IPS-15b (cell line): ENCODE data around the gene IL17C.
A peak's percentile ranks its signal among the peaks of the same experiment; 100 is the strongest.

Experiments
- H3K27me3 ChIP-seq: one replicate; pipeline ENCODE4 v1.6.1; 2013; ENCODE audit warnings: low read length; ENCODE audit not compliant: control insufficient read depth, insufficient read depth
- H3K36me3 ChIP-seq: one replicate; pipeline ENCODE4 v1.6.1; 2013; ENCODE audit warnings: low read length; ENCODE audit not compliant: control insufficient read depth, insufficient read depth
- H3K4me1 ChIP-seq: one replicate; pipeline ENCODE4 v1.6.1; 2013; ENCODE audit warnings: mild to moderate bottlenecking, low read length; ENCODE audit not compliant: control insufficient read depth, insufficient read depth
- H3K4me3 ChIP-seq: one replicate; pipeline ENCODE4 v1.5.1; 2013; ENCODE audit warnings: low read depth, low read length
- H3K9ac ChIP-seq: one replicate; pipeline ENCODE4 v1.6.1; 2013; ENCODE audit warnings: low read depth, mild to moderate bottlenecking, low read length
- H3K9me3 ChIP-seq: one replicate; pipeline ENCODE4 v1.6.1; 2013; ENCODE audit warnings: mild to moderate bottlenecking, low read length; ENCODE audit not compliant: control insufficient read depth, insufficient read depth

IL17C gene

DNA sequence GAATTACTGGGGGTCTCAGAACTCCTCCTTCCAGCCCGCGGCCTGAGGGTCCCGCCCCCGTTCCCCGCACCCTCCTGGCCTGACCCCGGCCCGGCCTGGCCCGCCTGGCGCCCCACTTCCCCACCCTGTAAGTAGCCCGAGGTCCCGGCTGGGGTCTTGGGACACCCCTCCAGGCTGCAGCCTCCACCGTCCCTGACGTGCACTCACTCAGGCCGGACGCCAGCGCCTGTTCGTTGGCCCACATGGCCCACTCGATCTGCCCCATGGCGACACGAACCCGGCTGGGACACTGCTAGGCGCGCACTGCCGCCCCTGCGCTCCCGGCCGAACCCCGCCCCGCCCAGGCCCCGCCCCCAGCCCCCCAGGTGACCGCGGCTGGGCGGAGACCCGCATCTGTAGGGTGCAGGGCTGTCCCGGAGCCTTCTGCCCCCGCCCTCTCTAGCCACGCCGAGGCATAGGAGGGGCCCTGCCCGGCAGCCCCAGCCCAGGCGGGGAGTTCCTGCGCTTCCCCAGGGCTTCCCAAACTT, 12.4 kb downstream of the IL17C start, which contains the start of gene CYBA:
CYBA (minus strand) TSS at position 305 of the 527 bp plus-strand sequence; CDS start at position 265, 40 bp downstream.
- Histone ChIP-seq H3K4me1 (peaks cover 4% of the 10 kb centered on the region), H3K4me3 (peak within 1 kb of the TSS; percentile 88), H3K9ac (peak within 1 kb of the TSS; percentile 91), H3K9me3 (no peaks in the 10 kb centered on the region), H3K36me3 (peaks cover 22% of the 10 kb centered on the region), H3K27me3 (no peaks in the 10 kb centered on the region)

DNA sequence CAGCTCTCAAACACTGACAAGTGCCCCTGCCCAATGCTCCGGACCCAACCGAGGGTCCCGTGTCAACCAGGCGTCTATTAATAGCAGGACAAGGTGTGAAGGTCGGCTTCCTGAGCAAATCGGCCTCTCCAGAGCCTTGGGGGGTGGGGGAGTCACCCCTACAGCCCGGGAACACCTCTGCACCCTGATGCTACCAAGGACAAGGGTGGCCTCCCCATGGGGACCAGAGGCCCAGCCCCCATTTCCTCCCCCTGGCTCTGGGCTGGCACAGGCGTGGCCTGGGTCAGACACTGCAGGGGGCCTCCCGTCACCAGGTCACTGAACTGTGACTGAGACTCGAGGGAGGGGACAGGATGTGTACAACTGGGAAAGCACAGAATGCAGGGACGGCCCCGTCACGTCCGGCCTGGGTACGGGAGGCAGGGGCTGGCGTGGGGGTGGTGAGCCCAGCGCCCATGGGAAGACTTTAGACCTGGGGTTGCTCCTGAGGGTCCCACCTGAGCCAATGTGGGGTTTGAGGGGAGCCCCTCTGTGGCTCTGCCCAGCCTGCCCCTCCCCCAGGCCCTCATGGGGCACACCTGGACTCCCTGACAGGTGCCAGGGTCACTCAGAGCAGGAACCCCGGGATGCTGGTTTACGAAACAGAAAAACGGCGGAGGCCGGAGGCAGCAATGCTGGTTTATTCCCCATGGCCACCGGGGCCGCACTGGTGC, 13.1 kb downstream of the IL17C start:
- H3K9me3 ChIP-seq, result no peaks in the 10 kb centered on the region
- peak overlapping the region; percentile 47 for H3K9ac ChIP-seq
- peak overlapping the region; percentile 53 for H3K4me3 ChIP-seq
- peaks cover 26% of the 10 kb centered on the region for H3K36me3 ChIP-seq
- H3K27me3 ChIP-seq, result no peaks in the 10 kb centered on the region
- peaks cover 4% of the 10 kb centered on the region for H3K4me1 ChIP-seq

DNA sequence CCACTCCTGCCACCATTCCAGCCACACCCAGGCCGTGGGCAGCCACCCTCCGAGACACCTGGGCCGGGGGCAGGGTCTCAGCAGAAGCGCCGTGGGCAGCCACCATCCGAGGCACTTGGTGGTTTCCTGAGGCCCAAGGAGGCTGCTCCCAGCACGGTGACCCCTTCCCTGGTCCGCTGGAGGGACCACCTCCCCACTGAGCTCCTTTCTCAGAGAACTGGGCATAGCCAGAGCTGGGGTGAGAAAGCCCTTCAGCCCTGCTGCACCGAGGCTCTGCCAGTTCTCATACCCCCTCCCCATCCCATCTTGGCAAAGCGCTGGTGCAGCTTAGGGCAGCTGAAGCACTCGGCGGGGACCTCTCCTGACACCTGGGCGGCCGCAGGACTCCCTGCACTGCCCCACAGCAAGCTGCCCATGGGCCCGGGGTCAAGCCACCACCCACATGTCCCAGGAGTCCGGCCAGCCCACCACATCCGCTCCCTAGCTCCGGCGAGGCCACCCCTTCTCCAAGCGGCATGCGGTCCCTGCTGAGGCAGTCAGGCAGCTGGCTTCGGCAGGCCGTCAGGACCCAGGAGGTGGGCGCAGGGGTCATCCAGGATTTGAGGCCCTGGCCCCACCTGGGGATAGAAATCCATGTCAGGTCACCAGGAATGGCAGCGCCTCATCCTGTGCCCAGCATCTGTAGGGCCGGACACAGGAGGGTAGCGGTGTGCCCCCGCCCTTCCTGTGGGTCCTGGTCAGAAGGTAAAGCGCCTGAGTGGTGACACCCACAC, 13.8 kb downstream of the IL17C start:
- H3K9me3 ChIP-seq, result no peaks in the 10 kb centered on the region
- H3K4me3 ChIP-seq, result no peak overlapping the region
- H3K9ac ChIP-seq, result no peak overlapping the region
- peaks cover 26% of the 10 kb centered on the region for H3K36me3 ChIP-seq
- H3K27me3 ChIP-seq, result no peaks in the 10 kb centered on the region
- peaks cover 4% of the 10 kb centered on the region for H3K4me1 ChIP-seq

DNA sequence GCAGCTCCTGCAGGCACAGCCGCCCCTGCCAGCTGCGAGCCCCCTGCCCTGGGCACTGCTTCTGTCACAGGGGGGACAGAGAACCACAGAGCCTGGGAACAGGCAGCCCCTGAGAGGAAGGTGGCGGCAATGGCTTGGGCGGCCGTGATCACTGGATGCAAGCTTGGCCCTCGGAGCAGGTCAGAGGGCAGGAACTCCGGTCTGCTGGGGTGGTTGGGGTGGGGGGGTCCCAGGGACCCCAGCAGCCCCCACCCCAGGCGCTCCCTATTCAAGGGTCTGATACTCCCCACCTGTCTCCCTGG, 14.3 kb downstream of the IL17C start:
- Histone ChIP-seq H3K4me3 (no peak overlapping the region), H3K9me3 (no peaks in the 10 kb centered on the region), H3K4me1 (peaks cover 4% of the 10 kb centered on the region), H3K27me3 (no peaks in the 10 kb centered on the region), H3K9ac (no peak overlapping the region), H3K36me3 (peaks cover 28% of the 10 kb centered on the region)

DNA sequence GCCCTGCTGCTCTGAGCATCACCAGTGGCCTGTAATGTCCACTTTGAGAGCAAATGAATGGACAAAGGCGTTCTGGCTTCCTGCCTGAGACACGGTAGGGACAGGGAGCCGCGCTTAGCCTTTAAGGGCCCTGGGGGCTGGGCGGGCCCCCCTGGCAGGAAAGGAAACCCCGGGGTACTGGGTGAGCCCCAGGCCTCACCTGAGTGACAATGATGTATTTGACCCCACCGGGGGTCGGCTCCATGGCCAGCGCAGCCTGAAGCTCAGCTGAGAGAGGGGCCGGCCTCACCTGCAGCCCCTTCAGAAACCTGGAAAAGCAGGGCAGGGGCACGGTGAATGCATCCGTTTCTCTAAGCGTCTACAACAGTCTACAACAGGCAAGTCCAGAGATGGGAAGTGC, 14.7 kb downstream of the IL17C start:
- Histone ChIP-seq H3K9me3 (no peaks in the 10 kb centered on the region), H3K4me1 (peaks cover 4% of the 10 kb centered on the region), H3K9ac (no peak overlapping the region), H3K4me3 (no peak overlapping the region), H3K36me3 (peaks cover 29% of the 10 kb centered on the region), H3K27me3 (no peaks in the 10 kb centered on the region)

DNA sequence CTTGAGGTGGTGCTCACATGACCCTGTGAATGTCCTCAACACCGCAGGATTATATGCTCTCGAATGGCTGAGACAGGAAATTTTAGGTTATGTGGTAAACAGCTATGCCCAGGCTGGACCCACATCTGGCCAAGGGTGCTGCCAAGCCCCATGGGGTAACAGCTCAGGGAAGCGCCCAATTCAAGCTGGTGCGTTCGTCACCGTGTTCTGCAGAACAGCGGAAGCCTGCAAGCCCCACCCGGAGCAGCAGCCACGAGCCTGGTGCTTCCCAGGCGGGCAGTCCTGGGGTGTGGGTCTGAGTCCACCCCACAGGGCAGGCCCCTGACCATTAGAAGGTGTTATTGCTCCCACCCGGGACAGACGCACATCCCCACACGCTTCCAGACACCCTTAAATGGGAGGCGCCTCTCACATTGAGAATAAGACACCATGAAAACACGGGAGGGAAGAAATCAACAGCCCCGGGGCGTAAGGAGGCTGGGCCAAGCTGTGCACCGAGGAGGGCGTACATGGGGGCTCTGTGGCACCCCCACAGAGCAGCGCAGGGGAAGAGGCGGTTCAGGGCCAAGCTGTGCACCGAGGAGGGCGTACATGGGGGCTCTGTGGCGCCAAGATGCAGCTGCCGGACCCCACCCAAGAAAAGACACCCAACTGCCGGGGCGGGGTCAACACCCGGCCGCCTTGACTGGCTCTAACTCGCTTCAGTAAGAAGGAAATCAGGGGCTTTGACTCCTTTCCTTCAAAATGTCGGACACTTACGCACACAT, 15.4 kb downstream of the IL17C start:
- Histone ChIP-seq H3K36me3 (peaks cover 31% of the 10 kb centered on the region), H3K27me3 (no peaks in the 10 kb centered on the region), H3K9ac (no peak overlapping the region), H3K4me3 (no peak overlapping the region), H3K4me1 (peaks cover 4% of the 10 kb centered on the region), H3K9me3 (no peaks in the 10 kb centered on the region)

DNA sequence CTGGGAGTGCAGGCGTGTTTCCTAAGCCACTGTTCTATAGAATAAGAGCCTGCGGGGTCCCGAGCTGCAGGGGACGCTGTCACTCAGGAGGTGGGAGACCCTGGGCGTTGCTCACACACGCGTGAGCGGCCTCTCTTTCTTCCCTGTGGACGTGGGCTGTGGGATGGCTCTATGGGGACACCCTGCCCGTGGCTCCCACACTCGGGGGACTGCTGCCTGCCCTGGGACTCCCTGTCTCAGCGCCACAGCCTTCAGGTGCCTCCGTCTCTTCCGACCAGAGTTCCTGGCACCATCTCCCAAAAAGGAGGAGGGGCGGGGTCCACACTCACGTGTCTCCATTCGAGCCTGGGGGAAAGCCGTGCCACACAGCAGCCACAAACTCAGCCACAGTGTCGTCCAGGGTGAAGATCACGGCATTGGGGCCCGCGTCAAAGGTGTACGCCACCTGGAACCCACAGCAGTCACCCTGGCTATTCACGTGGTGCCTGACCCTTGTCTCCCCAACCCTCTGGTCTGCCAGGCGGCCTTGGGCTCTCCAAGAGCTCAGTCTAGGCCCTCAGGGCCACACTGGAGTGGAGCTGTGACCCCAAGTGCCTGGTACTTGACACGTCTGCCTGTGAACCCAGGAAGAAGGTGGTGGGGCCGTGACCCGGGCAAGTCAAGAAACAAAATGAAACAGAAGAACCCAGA, 16.1 kb downstream of the IL17C start:
- Histone ChIP-seq H3K9me3 (no peaks in the 10 kb centered on the region), H3K9ac (no peak overlapping the region), H3K36me3 (peaks cover 31% of the 10 kb centered on the region), H3K27me3 (no peaks in the 10 kb centered on the region), H3K4me1 (peaks cover 4% of the 10 kb centered on the region), H3K4me3 (no peak overlapping the region)

DNA sequence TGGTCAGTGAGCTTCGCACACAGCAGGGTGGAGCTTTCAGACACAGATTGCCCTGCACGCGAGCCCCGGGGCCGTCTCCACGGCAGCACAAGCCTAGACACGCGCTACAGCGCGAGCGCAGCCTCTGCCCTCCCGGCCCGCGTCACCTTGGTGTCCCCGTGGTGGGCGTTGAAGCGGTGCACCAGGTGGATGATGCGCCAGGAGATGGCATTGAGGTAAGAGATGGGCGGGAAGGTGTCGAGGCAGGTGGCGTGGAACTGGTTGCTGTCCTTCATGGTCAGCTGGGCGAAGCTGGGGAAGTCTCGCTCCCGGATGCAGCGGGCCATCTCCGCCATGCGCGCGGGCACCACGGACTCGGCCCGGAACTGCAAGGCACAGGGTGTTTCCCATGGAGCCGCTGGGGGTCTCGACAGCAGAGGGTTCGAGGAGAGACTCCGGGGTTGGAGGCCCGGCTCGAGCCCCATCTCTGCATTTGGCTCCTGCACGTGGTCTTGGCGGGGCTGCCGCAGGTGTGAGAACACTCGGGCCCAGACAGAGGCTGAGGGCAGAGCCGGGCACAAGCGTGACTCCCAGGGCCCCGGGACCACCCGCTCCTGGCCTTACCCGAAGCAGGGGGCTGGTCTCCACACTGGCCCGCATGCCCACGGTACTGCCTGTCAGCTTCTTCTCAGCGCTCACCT, 16.8 kb downstream of the IL17C start:
- H3K9ac ChIP-seq, result no peak overlapping the region

DNA sequence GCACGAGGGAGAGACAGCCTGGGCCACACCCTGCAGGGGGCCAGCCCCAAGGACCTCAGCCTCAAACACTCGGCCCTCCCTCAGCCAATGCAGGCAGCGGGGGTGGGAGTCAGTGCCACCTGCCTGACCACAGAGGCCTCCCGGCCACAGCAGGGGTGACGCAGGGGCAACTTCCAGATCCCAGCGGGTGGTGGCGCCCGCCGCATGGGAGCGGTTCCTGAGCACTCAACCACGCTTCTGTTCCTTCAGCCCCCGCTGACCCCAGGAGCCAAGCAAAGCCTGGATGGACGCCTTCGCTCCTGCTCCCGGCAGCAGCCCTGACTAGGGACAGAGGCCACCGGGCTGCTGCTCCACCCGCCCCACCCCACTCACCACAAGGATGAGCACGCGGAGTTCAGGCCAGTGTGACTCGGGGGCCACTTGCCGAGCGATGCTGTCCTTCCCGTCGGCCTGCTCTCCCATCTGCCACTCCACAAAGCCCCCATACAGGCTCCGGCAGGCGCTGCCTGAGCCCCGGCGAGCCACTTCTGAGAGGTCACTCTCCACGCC, 17.4 kb downstream of the IL17C start:
- no peaks in the 10 kb centered on the region for H3K9me3 ChIP-seq
- H3K36me3 ChIP-seq, result peaks cover 31% of the 10 kb centered on the region
- no peak overlapping the region for H3K9ac ChIP-seq
- H3K27me3 ChIP-seq, result no peaks in the 10 kb centered on the region
- H3K4me3 ChIP-seq, result no peak overlapping the region
- H3K4me1 ChIP-seq, result peaks cover 4% of the 10 kb centered on the region

More for the DNA sequence above, 16.8 kb downstream of the IL17C start:
- peaks cover 31% of the 10 kb centered on the region for H3K36me3 ChIP-seq
- peaks cover 4% of the 10 kb centered on the region for H3K4me1 ChIP-seq
- no peak overlapping the region for H3K4me3 ChIP-seq
- no peaks in the 10 kb centered on the region for H3K27me3 ChIP-seq
- no peaks in the 10 kb centered on the region for H3K9me3 ChIP-seq

DNA sequence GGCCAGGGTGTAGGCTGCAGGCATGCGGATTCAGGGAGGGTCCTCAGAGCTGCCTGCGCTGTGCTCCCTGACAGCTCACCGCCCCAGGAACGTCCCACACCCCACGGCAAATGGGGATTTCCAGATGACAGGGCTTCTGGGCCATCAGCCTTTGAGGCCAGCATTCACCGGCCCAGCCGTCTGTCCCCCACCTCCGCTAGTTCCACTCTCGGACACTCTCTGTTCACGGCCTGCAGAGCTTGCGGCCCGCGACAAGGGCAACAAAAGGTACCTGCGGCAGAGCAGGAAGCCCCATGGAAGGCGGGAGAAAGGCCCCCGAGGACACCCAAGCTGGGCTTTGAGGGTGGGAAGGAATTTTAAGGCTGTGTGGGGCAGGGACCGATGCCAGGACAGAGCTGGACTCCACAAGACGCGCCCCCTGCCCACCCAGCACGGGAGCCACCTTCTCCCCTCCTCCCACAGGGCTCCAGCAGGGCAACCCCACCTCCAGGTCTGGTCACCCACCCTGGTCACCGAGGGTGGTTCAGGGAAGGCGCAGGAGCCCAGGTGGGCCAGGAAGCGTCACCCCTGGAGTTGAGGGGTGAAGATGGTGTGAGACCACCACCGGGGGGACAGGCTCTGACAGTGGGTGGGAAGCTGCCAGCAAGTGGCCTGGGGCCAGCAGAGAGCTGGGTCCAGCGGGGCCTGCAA, 18.1 kb downstream of the IL17C start:
- Histone ChIP-seq H3K36me3 (peaks cover 31% of the 10 kb centered on the region), H3K4me3 (no peak overlapping the region), H3K4me1 (peaks cover under 1% of the 10 kb centered on the region), H3K9me3 (no peaks in the 10 kb centered on the region), H3K27me3 (no peaks in the 10 kb centered on the region), H3K9ac (no peak overlapping the region)
